Endothelial cell of umbilical vein (primary cell): ENCODE data around the gene OPTC.

ENCODE experiments used
- CTCF ChIP-seq, 2 donors: IDR thresholded peaks; 1 replicate in 1 of 2; 2 replicates in 1 of 2; pipeline ENCODE4 v1.5.1; 2011; ENCODE audit warnings: low read length in 2 of 2, mild to moderate bottlenecking in 2 of 2, moderate library complexity in 2 of 2, control low read depth in 1 of 2, inconsistent platforms in 1 of 2, low read depth in 1 of 2; ENCODE audit not compliant: insufficient read depth in 1 of 2; ENCODE audit errors: extremely low read depth in 1 of 2
- MYC ChIP-seq: IDR thresholded peaks from one replicate; pipeline ENCODE4 v1.6.1; 2011; ENCODE audit warnings: mild to moderate bottlenecking, low read depth, low read length

- no peak for TF ChIP-seq CTCF (IDR thresholded peaks at IDR 0.05; ENCODE audit: extremely low read depth in 1 of 2, insufficient read depth in 1 of 2, low read depth in 1 of 2, low read length in 2 of 2)
- no peak for TF ChIP-seq MYC
These were observed 29.2 kb upstream of the OPTC start for GRCh38 chr1:203464743-203465142.
